ENCODE data around the gene PPCDC. TPM values are rescaled to one million over a fixed set of nuclear protein-coding genes. Genes with fewer than 3 reads are reported as not detected.

Gene PPCDC
- polyA plus RNA-seq, 1 of the 3 experiments (the other 2 are of a cell fraction) = 19.8 TPM

- H3K4me3 ChIP-seq (ENCODE audit: low read depth in 2 of 2, low read length in 1 of 2) = no peak overlapping the region
- WGBS (ENCODE audit: low lambda C conversion rate) = 85% methylated on average over 7 of the region's 7 CpGs
- DNase-seq = no peak
- no peak overlapping the region for H3K9ac ChIP-seq
- peaks cover 10 to 12% of the 10 kb centered on the region in 2 experiments; a peak in 3 of 4 replicates for H3K4me1 ChIP-seq (ENCODE audit: control insufficient read depth in 1 of 2, insufficient read depth in 2 of 2, low read depth in 1 of 2, low read length in 1 of 2)
- H4K20me1 ChIP-seq (ENCODE audit: insufficient read depth) = no peaks in the 10 kb centered on the region
- POLR2A ChIA-PET = no interaction called here
- no peaks in the 10 kb centered on the region for H3K9me2 ChIP-seq
- no peak overlapping the region for H3K27ac ChIP-seq (ENCODE audit: low read depth in 2 of 2, low read length in 1 of 2)
- H3F3A ChIP-seq (replicated peaks; ENCODE audit: insufficient read depth) = no peaks in the 10 kb centered on the region
- H3K27me3 ChIP-seq (ENCODE audit: insufficient read depth) = no peaks in the 10 kb centered on the region
- CTCF ChIA-PET = interaction anchor here (1.2 to 10.3 kb wide), 3 partner anchors 31 to 179 kb away, joined by 5 to 238 read pairs (median 34); partner anchors contain the start of gene C15orf39
- H3K79me2 ChIP-seq (ENCODE audit: insufficient read depth) = peaks cover 15% of the 10 kb centered on the region
- TF ChIP-seq USF2 (IDR thresholded peaks at IDR 0.05; ENCODE audit: borderline replicate concordance, low read depth, low read length) = no peak
- no peak for TF ChIP-seq RFX5 (IDR thresholded peaks at IDR 0.05; ENCODE audit: low read length)
- TF ChIP-seq FOSL2 (IDR thresholded peaks at IDR 0.05; ENCODE audit: borderline replicate concordance, low read depth) = no peak
- no peak for TF ChIP-seq FOXM1 (IDR thresholded peaks at IDR 0.05; ENCODE audit: low read depth)
- TF ChIP-seq GATA2 (CRISPR knock-in tag; IDR thresholded peaks at IDR 0.05) = no peak
- TF ChIP-seq SMC3 (IDR thresholded peaks at IDR 0.05; ENCODE audit: low read depth, low read length) = no peak
- TF ChIP-seq FOXJ3 (CRISPR knock-in tag; IDR thresholded peaks at IDR 0.05) = no peak
- no peak for TF ChIP-seq EZH2phosphoT487 (IDR thresholded peaks at IDR 0.05; ENCODE audit: borderline replicate concordance, low read depth)
- no peak for TF ChIP-seq EP300 (IDR thresholded peaks at IDR 0.05; ENCODE audit: borderline replicate concordance in 1 of 2, low read depth in 1 of 2, low read length in 1 of 2)
- TF ChIP-seq CHD2 (IDR thresholded peaks at IDR 0.05; ENCODE audit: low read length, partially characterized antibody) = no peak
- TF ChIP-seq, protein P1, sequence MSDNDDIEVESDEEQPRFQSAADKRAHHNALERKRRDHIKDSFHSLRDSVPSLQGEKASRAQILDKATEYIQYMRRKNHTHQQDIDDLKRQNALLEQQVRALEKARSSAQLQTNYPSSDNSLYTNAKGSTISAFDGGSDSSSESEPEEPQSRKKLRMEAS (IDR thresholded peaks at IDR 0.05; ENCODE audit: low read depth) = no peak
- no peak for TF ChIP-seq MEF2A (IDR thresholded peaks at IDR 0.05; ENCODE audit: borderline replicate concordance, low read depth)
- H3K36me3 ChIP-seq (replicated peaks in 1 of 2; ENCODE audit: control insufficient read depth in 1 of 2, insufficient read depth in 2 of 2, low read length in 1 of 2) = no peaks in the 10 kb centered on the region
- no peaks in the 10 kb centered on the region for H3K9me3 ChIP-seq
- no peak overlapping the region for H2AFZ ChIP-seq (ENCODE audit: low read depth)
- no peak overlapping the region for H3K4me2 ChIP-seq
Observed at GRCh38 chr15:75027551-75027950, 4.2 kb downstream of the PPCDC start.

- no peaks in the 10 kb centered on the region for H3K36me3 ChIP-seq (replicated peaks in 1 of 2; ENCODE audit: control insufficient read depth in 1 of 2, insufficient read depth in 2 of 2, low read length in 1 of 2)
- H3K79me2 ChIP-seq (ENCODE audit: insufficient read depth) = peaks cover 10% of the 10 kb centered on the region
- no peak for DNase-seq
- ChIA-PET POLR2A (interaction anchor here (1.1 kb wide), 1 partner anchor 173 kb away, joined by 3 read pairs; the partner anchor contains the start of gene C15orf39), CTCF (interaction anchor here (0.6 to 10.3 kb wide), 39 partner anchors 10 to 311 kb away, joined by 3 to 238 read pairs (median 4); partner anchors contain the start of genes C15orf39, RPP25 and SCAMP5)
- no peaks in the 10 kb centered on the region for H3K9me3 ChIP-seq
- H3K27me3 ChIP-seq (ENCODE audit: insufficient read depth) = no peaks in the 10 kb centered on the region
- H3K4me3 ChIP-seq (ENCODE audit: low read depth in 2 of 2, low read length in 1 of 2) = no peak overlapping the region; a peak in 1 of 4 replicates
- H3K9ac ChIP-seq = no peak overlapping the region
- H3K27ac ChIP-seq (ENCODE audit: low read depth in 2 of 2, low read length in 1 of 2) = no peak overlapping the region
- WGBS (ENCODE audit: low lambda C conversion rate) = 80% methylated on average over 4 of the region's 4 CpGs
- no peak overlapping the region for H3K4me2 ChIP-seq
- H3F3A ChIP-seq (replicated peaks; ENCODE audit: insufficient read depth) = no peaks in the 10 kb centered on the region
- H3K4me1 ChIP-seq (ENCODE audit: control insufficient read depth in 1 of 2, insufficient read depth in 2 of 2, low read depth in 1 of 2, low read length in 1 of 2) = peaks cover 7 to 10% of the 10 kb centered on the region in 2 experiments; a peak in 3 of 4 replicates
- H3K9me2 ChIP-seq = no peaks in the 10 kb centered on the region
- H2AFZ ChIP-seq (ENCODE audit: low read depth) = no peak overlapping the region
- H4K20me1 ChIP-seq (ENCODE audit: insufficient read depth) = no peaks in the 10 kb centered on the region
- no peak for TF ChIP-seq NFIC (IDR thresholded peaks at IDR 0.05; ENCODE audit: borderline replicate concordance)
- TF ChIP-seq USF2 (IDR thresholded peaks at IDR 0.05; ENCODE audit: borderline replicate concordance, low read depth, low read length) = no peak
- no peak for TF ChIP-seq JUND (IDR thresholded peaks at IDR 0.05)
- TF ChIP-seq FOXM1 (IDR thresholded peaks at IDR 0.05; ENCODE audit: low read depth) = no peak
- no peak for TF ChIP-seq RFX5 (IDR thresholded peaks at IDR 0.05; ENCODE audit: low read length)
- TF ChIP-seq RCOR1 (IDR thresholded peaks at IDR 0.05; ENCODE audit: low read length) = no peak
- TF ChIP-seq FOSL2 (IDR thresholded peaks at IDR 0.05; ENCODE audit: borderline replicate concordance, low read depth) = no peak
- no peak for TF ChIP-seq RXRA (IDR thresholded peaks at IDR 0.05; ENCODE audit: borderline replicate concordance, low read depth)
- no peak for TF ChIP-seq EP300 (IDR thresholded peaks at IDR 0.05; ENCODE audit: borderline replicate concordance in 1 of 2, low read depth in 1 of 2, low read length in 1 of 2)
- TF ChIP-seq NRF1 (IDR thresholded peaks at IDR 0.05; ENCODE audit: low read depth, low read length) = no peak
Observed at GRCh38 chr15:75028991-75029377, 5.6 kb downstream of the PPCDC start.
